ENCODE measurements around the gene FMO5. TPM values are rescaled to one million over a fixed set of nuclear protein-coding genes. Genes with fewer than 3 reads are reported as not detected.
A peak's percentile ranks its signal among the peaks of the same experiment; 100 is the strongest.

FMO5 gene
- total RNA-seq, 1 donor, result 3.6 TPM

DNA sequence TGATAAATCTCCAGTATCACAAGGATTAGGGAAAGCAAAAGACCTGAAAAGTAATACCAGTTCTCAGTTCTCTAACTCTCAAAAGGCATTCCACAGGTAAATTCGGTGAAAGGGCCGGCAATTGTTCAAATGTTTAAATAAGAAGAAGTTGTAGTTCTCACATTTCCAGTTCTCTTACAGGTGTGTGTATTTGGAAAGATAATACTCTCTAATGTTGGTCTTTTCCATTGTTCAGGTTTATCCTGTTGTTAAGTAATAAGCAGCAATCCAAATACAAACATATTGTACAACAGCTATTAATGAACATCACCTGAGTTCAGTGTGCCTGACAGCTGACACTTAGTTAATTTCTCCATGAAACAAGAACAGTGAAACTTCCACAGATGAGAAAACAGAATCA lies 39.7 kb downstream of the FMO5 start:
- DNase-seq (ENCODE audit: insufficient read length, low spot score, missing footprints), result no peak
- TF ChIP-seq, protein P1, sequence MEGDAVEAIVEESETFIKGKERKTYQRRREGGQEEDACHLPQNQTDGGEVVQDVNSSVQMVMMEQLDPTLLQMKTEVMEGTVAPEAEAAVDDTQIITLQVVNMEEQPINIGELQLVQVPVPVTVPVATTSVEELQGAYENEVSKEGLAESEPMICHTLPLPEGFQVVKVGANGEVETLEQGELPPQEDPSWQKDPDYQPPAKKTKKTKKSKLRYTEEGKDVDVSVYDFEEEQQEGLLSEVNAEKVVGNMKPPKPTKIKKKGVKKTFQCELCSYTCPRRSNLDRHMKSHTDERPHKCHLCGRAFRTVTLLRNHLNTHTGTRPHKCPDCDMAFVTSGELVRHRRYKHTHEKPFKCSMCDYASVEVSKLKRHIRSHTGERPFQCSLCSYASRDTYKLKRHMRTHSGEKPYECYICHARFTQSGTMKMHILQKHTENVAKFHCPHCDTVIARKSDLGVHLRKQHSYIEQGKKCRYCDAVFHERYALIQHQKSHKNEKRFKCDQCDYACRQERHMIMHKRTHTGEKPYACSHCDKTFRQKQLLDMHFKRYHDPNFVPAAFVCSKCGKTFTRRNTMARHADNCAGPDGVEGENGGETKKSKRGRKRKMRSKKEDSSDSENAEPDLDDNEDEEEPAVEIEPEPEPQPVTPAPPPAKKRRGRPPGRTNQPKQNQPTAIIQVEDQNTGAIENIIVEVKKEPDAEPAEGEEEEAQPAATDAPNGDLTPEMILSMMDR (IDR thresholded peaks at IDR 0.05; ENCODE audit: extremely low read depth, low read depth, low read length), result no peak
- H4K20me1 ChIP-seq (ENCODE audit: insufficient read depth, low read length), result no peaks in the 10 kb centered on the region

GRCh38 chr1:147177611-147178380 lies 47.3 kb downstream of the FMO5 start:
- peaks cover 13% of the 10 kb centered on the region for H3K4me1 ChIP-seq (ENCODE audit: insufficient read depth, low read length)
- H4K20me1 ChIP-seq (ENCODE audit: insufficient read depth, low read length), result no peaks in the 10 kb centered on the region
- peak overlapping the region; percentile 63 for H3K4me3 ChIP-seq (ENCODE audit: insufficient read depth, low read length)
- H3K4me2 ChIP-seq (ENCODE audit: insufficient read depth, low read length), result peak overlapping the region; percentile 65
- TF ChIP-seq, protein P1 (IDR thresholded peaks at IDR 0.05; ENCODE audit: extremely low read depth, low read depth, low read length), result no peak
- no peaks in the 10 kb centered on the region for H3K36me3 ChIP-seq (ENCODE audit: insufficient read depth, low read length)
- no peak overlapping the region for H3K27ac ChIP-seq (ENCODE audit: low read depth, low read length)
- H3K27me3 ChIP-seq (ENCODE audit: insufficient read depth, low read length), result no peaks in the 10 kb centered on the region
- no peaks in the 10 kb centered on the region for H3K9me3 ChIP-seq (ENCODE audit: low read depth, low read length)
- H2AFZ ChIP-seq (ENCODE audit: low read length), result peak overlapping the region; percentile 75
- peaks cover 9% of the 10 kb centered on the region for H3K79me2 ChIP-seq (ENCODE audit: insufficient read depth, low read length)
- peak; percentile 67 for DNase-seq (ENCODE audit: insufficient read length, low spot score, missing footprints)

More for the DNA sequence above, 39.7 kb downstream of the FMO5 start:
- no peak overlapping the region for H3K4me2 ChIP-seq (ENCODE audit: insufficient read depth, low read length)
- no peaks in the 10 kb centered on the region for H3K4me1 ChIP-seq (ENCODE audit: insufficient read depth, low read length)
- no peak overlapping the region for H3K4me3 ChIP-seq (ENCODE audit: insufficient read depth, low read length)
- H3K27ac ChIP-seq (ENCODE audit: low read depth, low read length), result no peak overlapping the region
- no peaks in the 10 kb centered on the region for H3K36me3 ChIP-seq (ENCODE audit: insufficient read depth, low read length)
- no peaks in the 10 kb centered on the region for H3K27me3 ChIP-seq (ENCODE audit: insufficient read depth, low read length)
- no peaks in the 10 kb centered on the region for H3K9me3 ChIP-seq (ENCODE audit: low read depth, low read length)
- no peak overlapping the region for H2AFZ ChIP-seq (ENCODE audit: low read length)
- H3K79me2 ChIP-seq (ENCODE audit: insufficient read depth, low read length), result no peaks in the 10 kb centered on the region

- Histone ChIP-seq H4K20me1 (ENCODE audit: insufficient read depth, low read length) (no peaks in the 10 kb centered on the region), H3K9me3 (ENCODE audit: low read depth, low read length) (no peaks in the 10 kb centered on the region), H2AFZ (ENCODE audit: low read length) (peak within 1 kb of the TSS; percentile 97), H3K4me3 (ENCODE audit: insufficient read depth, low read length) (peak within 1 kb of the TSS; percentile 95), H3K79me2 (ENCODE audit: insufficient read depth, low read length) (peaks cover 51% of the 10 kb centered on the region), H3K4me1 (ENCODE audit: insufficient read depth, low read length) (peaks cover 42% of the 10 kb centered on the region), H3K36me3 (ENCODE audit: insufficient read depth, low read length) (peaks cover 3% of the 10 kb centered on the region), H3K4me2 (ENCODE audit: insufficient read depth, low read length) (peak within 1 kb of the TSS; percentile 95), H3K27me3 (ENCODE audit: insufficient read depth, low read length) (no peaks in the 10 kb centered on the region), H3K27ac (ENCODE audit: low read depth, low read length) (peak within 1 kb of the TSS; percentile 84)
- DNase-seq (ENCODE audit: insufficient read length, low spot score, missing footprints), result peak; percentile 97
- TF ChIP-seq, protein P1 (IDR thresholded peaks at IDR 0.05; ENCODE audit: extremely low read depth, low read depth, low read length), result peak; percentile 66
Observed at GRCh38 chr1:147172168-147173016, 52.7 kb downstream of the FMO5 start, which contains the start of gene PRKAB2. Gene PRKAB2 (minus strand): TSS chr1:147172470. CDS start chr1:147172144, 326 bp downstream.

Data from osteoblast (primary cell).